Liver (tissue), 9 donors: ENCODE results near the gene ZNF747. TPM values are rescaled to one million over a fixed set of nuclear protein-coding genes. Genes with fewer than 3 reads are reported as not detected.

ENCODE experiments used
- DNase-seq: peaks from one replicate; pipeline ENCODE4 v3.0.0-alpha.2; 2017; ENCODE audit warnings: low spot score
- H3K27ac ChIP-seq, 2 donors: one replicate each; pipeline ENCODE4 v1.7.0; 2013; ENCODE audit warnings: inconsistent platforms in 2 of 2, low read length in 2 of 2, control low read depth in 1 of 2, low read depth in 1 of 2, mild to moderate bottlenecking in 1 of 2
- H3K27me3 ChIP-seq, 4 donors: one replicate each; pipeline versions ENCODE4 v1.6.1 to v1.7.0; 2013; ENCODE audit warnings: low read length in 3 of 4, inconsistent platforms in 1 of 4, mild to moderate bottlenecking in 1 of 4, moderate library complexity in 1 of 4; ENCODE audit not compliant: control insufficient read depth in 4 of 4, insufficient read depth in 4 of 4
- H3K36me3 ChIP-seq, 4 donors: one replicate each; pipeline versions ENCODE4 v1.6.1 to v1.7.0; 2013; ENCODE audit warnings: low read length in 3 of 4, mild to moderate bottlenecking in 3 of 4, low read depth in 1 of 4, moderate library complexity in 1 of 4; ENCODE audit not compliant: control insufficient read depth in 4 of 4, insufficient read depth in 3 of 4
- H3K4me1 ChIP-seq, 4 donors: one replicate each; pipeline versions ENCODE4 v1.6.1 to v1.7.0; 2013; ENCODE audit warnings: low read length in 3 of 4, mild to moderate bottlenecking in 3 of 4, moderate library complexity in 1 of 4; ENCODE audit not compliant: control insufficient read depth in 4 of 4, insufficient read depth in 4 of 4
- H3K4me3 ChIP-seq, 3 donors: one replicate each; pipeline versions ENCODE4 v1.6.1 to v1.7.0; 2013; ENCODE audit warnings: low read length in 3 of 3, control low read depth in 1 of 3, low read depth in 1 of 3, mild to moderate bottlenecking in 1 of 3
- H3K9ac ChIP-seq, 2 donors: one replicate each; pipeline ENCODE4 v1.7.0; 2013; ENCODE audit warnings: low read length in 2 of 2, mild to moderate bottlenecking in 2 of 2, moderate library complexity in 2 of 2, control low read depth in 1 of 2, low read depth in 1 of 2
- H3K9me3 ChIP-seq, 4 donors: one replicate each; pipeline versions ENCODE4 v1.6.1 to v1.7.0; 2013; ENCODE audit warnings: low read length in 3 of 4; ENCODE audit not compliant: control insufficient read depth in 4 of 4
- CTCF ChIP-seq: fragments of 150-350 bp; IDR thresholded peaks from 2 replicates; pipeline ENCODE4 v1.5.1; 2017; ENCODE audit warnings: improper control_type of control experiment, low read depth, low read length; ENCODE audit not compliant: missing input control
- FOXA1 ChIP-seq: IDR thresholded peaks from 2 replicates; pipeline ENCODE4 v1.6.1; 2016; ENCODE audit warnings: antibody characterized with exemption
- FOXA2 ChIP-seq: IDR thresholded peaks from 2 replicates; pipeline ENCODE4 v1.6.1; 2016; ENCODE audit warnings: antibody characterized with exemption
- HNF4A ChIP-seq, 2 donors: conservative IDR thresholded peaks; 2 replicates each; pipeline ENCODE4 v1.6.1; 2016; ENCODE audit warnings: antibody characterized with exemption in 2 of 2, mild to moderate bottlenecking in 2 of 2
- HNF4G ChIP-seq: IDR thresholded peaks from 2 replicates; pipeline ENCODE4 v1.6.1; 2016; ENCODE audit warnings: antibody characterized with exemption
- MAX ChIP-seq: IDR thresholded peaks from 2 replicates; pipeline ENCODE4 v1.6.1; 2016; ENCODE audit warnings: antibody characterized with exemption
- RAD21 ChIP-seq, 2 donors: IDR thresholded peaks; 2 replicates each; pipeline ENCODE4 v1.6.1; 2016; ENCODE audit warnings: antibody characterized with exemption in 2 of 2, mild to moderate bottlenecking in 2 of 2
- RXRA ChIP-seq, 2 donors: IDR thresholded peaks; 2 replicates each; pipeline ENCODE4 v1.6.1; 2017 to 2018; ENCODE audit warnings: antibody characterized with exemption in 2 of 2, mild to moderate bottlenecking in 1 of 2
- SP1 ChIP-seq: IDR thresholded peaks from 2 replicates; pipeline ENCODE4 v1.6.1; 2018; ENCODE audit warnings: antibody characterized with exemption, mild to moderate bottlenecking
- TAF1 ChIP-seq: conservative IDR thresholded peaks from 2 replicates; pipeline ENCODE4 v1.6.1; 2016; ENCODE audit warnings: antibody characterized with exemption, mild to moderate bottlenecking
- YY1 ChIP-seq: IDR thresholded peaks from 2 replicates; pipeline ENCODE4 v1.6.1; 2016; ENCODE audit warnings: antibody characterized with exemption, mild to moderate bottlenecking
- WGBS: extraction: QIAGEN DNeasy Blood & Tissue Kit; methylation state at CpG from one replicate; pipeline ENCODE4 v1.1.7; 2013; 5-methylcytosine and 5-hydroxymethylcytosine counted together
- polyA plus RNA-seq, 2 donors: library from polyadenylated mRNA; stranded (reverse) in 1 of 2; unstranded in 1 of 2; fragments of 200-250 nt in 1 of 2; fragments of >200 nt in 1 of 2; fragmentation: Nextera tagmentation in 1 of 2; extraction: Ambion mirVana in 1 of 2; gene quantifications; one replicate each; pipeline versions ENCODE4 v1.2.1 to v1.2.3, GENCODE V29; 2013 to 2015
- total RNA-seq, 2 donors: library from RNA; depleted of rRNA; stranded (reverse); fragments of >200 nt; gene quantifications; one replicate each; pipeline ENCODE4 v1.2.3, GENCODE V29; 2014
- TF ChIP-seq, protein P1 (sequence below): IDR thresholded peaks from 2 replicates; pipeline ENCODE4 v1.6.1; 2016; ENCODE audit warnings: antibody characterized with exemption
- TF ChIP-seq, protein P2 (sequence below): IDR thresholded peaks from 2 replicates; pipeline ENCODE4 v1.6.1; 2016; ENCODE audit warnings: antibody characterized with exemption, mild to moderate bottlenecking
- TF ChIP-seq, protein P3 (sequence below): IDR thresholded peaks from 2 replicates; pipeline ENCODE4 v1.6.1; 2016; ENCODE audit warnings: antibody characterized with exemption
- donor health status: healthy.
- donor health status: healthy.
- donor health status: healthy.
- donor health status: healthy.
- donor health status: healthy.

Gene ZNF747
- total and polyA plus RNA-seq, 4 donors: 3.8 to 10.5 (median 6.5) TPM

GRCh38 chr16:30548416-30549253, 14.0 kb upstream of the ZNF747 start:
- Histone ChIP-seq H3K4me1 (peaks cover 0 to 3% (median 1%) of the 10 kb centered on the region in 4 donors), H3K27ac (no peak overlapping the region), H3K27me3 (no peaks in the 10 kb centered on the region), H3K36me3 (peaks cover 0 to 8% (median 1%) of the 10 kb centered on the region in 4 donors), H3K9me3 (no peaks in the 10 kb centered on the region), H3K4me3 (no peak overlapping the region), H3K9ac (no peak overlapping the region)
- WGBS: 74% methylated on average over 8 of the region's 8 CpGs
- no peak for DNase-seq
- TF ChIP-seq YY1 (no peak), FOXA2 (no peak), FOXA1 (no peak), CTCF (no peak), TAF1 (no peak), RXRA (IDR thresholded peaks at IDR 0.05) (no peak), SP1 (no peak), HNF4G (no peak), MAX (no peak), HNF4A (conservative IDR thresholded peaks at IDR 0.05) (no peak)
- TF ChIP-seq, protein P1, sequence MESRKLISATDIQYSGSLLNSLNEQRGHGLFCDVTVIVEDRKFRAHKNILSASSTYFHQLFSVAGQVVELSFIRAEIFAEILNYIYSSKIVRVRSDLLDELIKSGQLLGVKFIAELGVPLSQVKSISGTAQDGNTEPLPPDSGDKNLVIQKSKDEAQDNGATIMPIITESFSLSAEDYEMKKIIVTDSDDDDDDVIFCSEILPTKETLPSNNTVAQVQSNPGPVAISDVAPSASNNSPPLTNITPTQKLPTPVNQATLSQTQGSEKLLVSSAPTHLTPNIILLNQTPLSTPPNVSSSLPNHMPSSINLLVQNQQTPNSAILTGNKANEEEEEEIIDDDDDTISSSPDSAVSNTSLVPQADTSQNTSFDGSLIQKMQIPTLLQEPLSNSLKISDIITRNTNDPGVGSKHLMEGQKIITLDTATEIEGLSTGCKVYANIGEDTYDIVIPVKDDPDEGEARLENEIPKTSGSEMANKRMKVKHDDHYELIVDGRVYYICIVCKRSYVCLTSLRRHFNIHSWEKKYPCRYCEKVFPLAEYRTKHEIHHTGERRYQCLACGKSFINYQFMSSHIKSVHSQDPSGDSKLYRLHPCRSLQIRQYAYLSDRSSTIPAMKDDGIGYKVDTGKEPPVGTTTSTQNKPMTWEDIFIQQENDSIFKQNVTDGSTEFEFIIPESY: no peak
- TF ChIP-seq, protein P2, sequence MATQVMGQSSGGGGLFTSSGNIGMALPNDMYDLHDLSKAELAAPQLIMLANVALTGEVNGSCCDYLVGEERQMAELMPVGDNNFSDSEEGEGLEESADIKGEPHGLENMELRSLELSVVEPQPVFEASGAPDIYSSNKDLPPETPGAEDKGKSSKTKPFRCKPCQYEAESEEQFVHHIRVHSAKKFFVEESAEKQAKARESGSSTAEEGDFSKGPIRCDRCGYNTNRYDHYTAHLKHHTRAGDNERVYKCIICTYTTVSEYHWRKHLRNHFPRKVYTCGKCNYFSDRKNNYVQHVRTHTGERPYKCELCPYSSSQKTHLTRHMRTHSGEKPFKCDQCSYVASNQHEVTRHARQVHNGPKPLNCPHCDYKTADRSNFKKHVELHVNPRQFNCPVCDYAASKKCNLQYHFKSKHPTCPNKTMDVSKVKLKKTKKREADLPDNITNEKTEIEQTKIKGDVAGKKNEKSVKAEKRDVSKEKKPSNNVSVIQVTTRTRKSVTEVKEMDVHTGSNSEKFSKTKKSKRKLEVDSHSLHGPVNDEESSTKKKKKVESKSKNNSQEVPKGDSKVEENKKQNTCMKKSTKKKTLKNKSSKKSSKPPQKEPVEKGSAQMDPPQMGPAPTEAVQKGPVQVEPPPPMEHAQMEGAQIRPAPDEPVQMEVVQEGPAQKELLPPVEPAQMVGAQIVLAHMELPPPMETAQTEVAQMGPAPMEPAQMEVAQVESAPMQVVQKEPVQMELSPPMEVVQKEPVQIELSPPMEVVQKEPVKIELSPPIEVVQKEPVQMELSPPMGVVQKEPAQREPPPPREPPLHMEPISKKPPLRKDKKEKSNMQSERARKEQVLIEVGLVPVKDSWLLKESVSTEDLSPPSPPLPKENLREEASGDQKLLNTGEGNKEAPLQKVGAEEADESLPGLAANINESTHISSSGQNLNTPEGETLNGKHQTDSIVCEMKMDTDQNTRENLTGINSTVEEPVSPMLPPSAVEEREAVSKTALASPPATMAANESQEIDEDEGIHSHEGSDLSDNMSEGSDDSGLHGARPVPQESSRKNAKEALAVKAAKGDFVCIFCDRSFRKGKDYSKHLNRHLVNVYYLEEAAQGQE: no peak
- TF ChIP-seq, protein P3, sequence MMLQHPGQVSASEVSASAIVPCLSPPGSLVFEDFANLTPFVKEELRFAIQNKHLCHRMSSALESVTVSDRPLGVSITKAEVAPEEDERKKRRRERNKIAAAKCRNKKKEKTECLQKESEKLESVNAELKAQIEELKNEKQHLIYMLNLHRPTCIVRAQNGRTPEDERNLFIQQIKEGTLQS: no peak

GRCh38 chr16:30546115-30546514, 11.5 kb upstream of the ZNF747 start:
- WGBS: 89% methylated on average over 8 of the region's 8 CpGs
- DNase-seq: no peak
- Histone ChIP-seq H3K27me3 (no peaks in the 10 kb centered on the region), H3K4me1 (no peaks in the 10 kb centered on the region), H3K9me3 (no peaks in the 10 kb centered on the region), H3K9ac (no peak overlapping the region), H3K4me3 (no peak overlapping the region), H3K27ac (no peak overlapping the region), H3K36me3 (no peaks in the 10 kb centered on the region)
- TF ChIP-seq MAX (no peak), FOXA1 (no peak), RAD21 (IDR thresholded peaks at IDR 0.05) (no peak), HNF4G (no peak)
- TF ChIP-seq, protein P2: no peak
